ENCODE data around the gene MRGPRF.

GRCh38 chr11:69054397-69055211, 41.6 kb upstream of the MRGPRF start:
- TF ChIP-seq CTCF (IDR thresholded peaks at IDR 0.05; ENCODE audit: low read length) (no peak), EZH2phosphoT487 (IDR thresholded peaks at IDR 0.05; ENCODE audit: low read length) (no peak)

All from MM.1S (cell line).